Measurements from ENCODE around the gene DHX9. TPM values are rescaled to one million over a fixed set of nuclear protein-coding genes. Genes with fewer than 3 reads are reported as not detected.

DHX9 gene
- polyA plus RNA-seq, 1 donor (not counting 4 experiments of a cell fraction or from before 2014, with no cell fraction given): 199 TPM

- Histone ChIP-seq H3K9me1 (ENCODE audit: control insufficient read depth, extremely low read depth, insufficient read depth, low read length) (no peaks in the 10 kb centered on the region), H3K27ac (ENCODE audit: control insufficient read depth, insufficient read depth, low read length) (no peak overlapping the region), H3K9ac (ENCODE audit: control insufficient read depth, extremely low read depth, insufficient read depth, low read length) (no peak overlapping the region), H3K79me2 (ENCODE audit: control insufficient read depth, insufficient read depth, low read length) (no peaks in the 10 kb centered on the region), H3K9me3 (ENCODE audit: control insufficient read depth, low read depth, low read length) (no peaks in the 10 kb centered on the region), H3K4me2 (ENCODE audit: control insufficient read depth, extremely low read depth, insufficient read depth, low read depth, low read length) (no peak overlapping the region), H2AFZ (ENCODE audit: control insufficient read depth, low read length) (no peak overlapping the region), H3K36me3 (ENCODE audit: control insufficient read depth in 2 of 2, extremely low read depth in 1 of 2, insufficient read depth in 2 of 2, low read length in 2 of 2) (no peaks in the 10 kb centered on the region), H3K27me3 (ENCODE audit: control insufficient read depth, extremely low read depth, insufficient read depth, low read length) (no peaks in the 10 kb centered on the region), H3K4me1 (ENCODE audit: control insufficient read depth, extremely low read depth, insufficient read depth, low read length) (no peaks in the 10 kb centered on the region), H4K20me1 (ENCODE audit: control insufficient read depth, extremely low read depth, insufficient read depth, low read length) (no peaks in the 10 kb centered on the region), H3K4me3 (ENCODE audit: control insufficient read depth in 2 of 3, extremely low read depth in 1 of 3, insufficient read depth in 2 of 3, low read depth in 1 of 3, low read length in 3 of 3) (no peak overlapping the region)
- FAIRE-seq (no peak), DNase-seq (ENCODE audit: low read depth, low spot score) (no peak)
- TF ChIP-seq EZH2 (IDR thresholded peaks at IDR 0.05; ENCODE audit: low read length): no peak
- TF ChIP-seq, protein P1, sequence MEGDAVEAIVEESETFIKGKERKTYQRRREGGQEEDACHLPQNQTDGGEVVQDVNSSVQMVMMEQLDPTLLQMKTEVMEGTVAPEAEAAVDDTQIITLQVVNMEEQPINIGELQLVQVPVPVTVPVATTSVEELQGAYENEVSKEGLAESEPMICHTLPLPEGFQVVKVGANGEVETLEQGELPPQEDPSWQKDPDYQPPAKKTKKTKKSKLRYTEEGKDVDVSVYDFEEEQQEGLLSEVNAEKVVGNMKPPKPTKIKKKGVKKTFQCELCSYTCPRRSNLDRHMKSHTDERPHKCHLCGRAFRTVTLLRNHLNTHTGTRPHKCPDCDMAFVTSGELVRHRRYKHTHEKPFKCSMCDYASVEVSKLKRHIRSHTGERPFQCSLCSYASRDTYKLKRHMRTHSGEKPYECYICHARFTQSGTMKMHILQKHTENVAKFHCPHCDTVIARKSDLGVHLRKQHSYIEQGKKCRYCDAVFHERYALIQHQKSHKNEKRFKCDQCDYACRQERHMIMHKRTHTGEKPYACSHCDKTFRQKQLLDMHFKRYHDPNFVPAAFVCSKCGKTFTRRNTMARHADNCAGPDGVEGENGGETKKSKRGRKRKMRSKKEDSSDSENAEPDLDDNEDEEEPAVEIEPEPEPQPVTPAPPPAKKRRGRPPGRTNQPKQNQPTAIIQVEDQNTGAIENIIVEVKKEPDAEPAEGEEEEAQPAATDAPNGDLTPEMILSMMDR (optimal IDR thresholded peaks at IDR 0.05 in 1 of 3, IDR thresholded peaks at IDR 0.05 in 1 of 3, conservative IDR thresholded peaks at IDR 0.05 in 1 of 3; ENCODE audit: extremely low read depth in 1 of 3, insufficient read depth in 2 of 3, low read length in 3 of 3): no peak
- dilution Hi-C loops (cut with MboI; ENCODE audit: extremely low pct_ligation_motif_present, low sequenced_read_pairs): no loop called here
Measured at GRCh38 chr1:182909578-182909977, 70.4 kb downstream of the DHX9 start.

DNA sequence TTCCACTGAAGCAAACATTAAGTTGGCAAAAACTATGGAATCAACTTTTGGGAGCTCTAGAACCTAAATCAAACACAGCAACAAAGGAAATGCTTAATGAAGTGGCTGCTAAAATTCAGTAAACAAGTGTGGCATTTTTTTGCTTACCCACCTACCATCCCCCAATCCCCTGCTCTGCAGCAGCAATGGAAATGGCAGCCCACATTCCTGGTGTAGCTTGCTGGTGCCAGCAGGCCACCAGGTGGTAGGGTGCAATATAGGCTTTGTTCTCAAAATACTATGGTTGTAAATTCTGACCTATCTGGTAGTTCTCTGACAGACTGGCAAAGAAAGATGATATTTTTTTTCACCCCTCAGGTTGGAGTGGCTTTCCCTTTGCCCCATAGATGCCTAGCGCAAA lies 71.0 kb downstream of the DHX9 start:
- H3K9ac ChIP-seq (ENCODE audit: control insufficient read depth, extremely low read depth, insufficient read depth, low read length): no peak overlapping the region
- no peaks in the 10 kb centered on the region for H3K9me1 ChIP-seq (ENCODE audit: control insufficient read depth, extremely low read depth, insufficient read depth, low read length)
- no peaks in the 10 kb centered on the region for H3K9me3 ChIP-seq (ENCODE audit: control insufficient read depth, low read depth, low read length)
- no peak overlapping the region for H2AFZ ChIP-seq (ENCODE audit: control insufficient read depth, low read length)
- no peak for TF ChIP-seq EZH2 (IDR thresholded peaks at IDR 0.05; ENCODE audit: low read length)
- TF ChIP-seq, protein P1 (optimal IDR thresholded peaks at IDR 0.05 in 1 of 3, IDR thresholded peaks at IDR 0.05 in 1 of 3, conservative IDR thresholded peaks at IDR 0.05 in 1 of 3; ENCODE audit: extremely low read depth in 1 of 3, insufficient read depth in 2 of 3, low read length in 3 of 3): peak in 1 of 3 experiments; percentile 9
- H3K4me1 ChIP-seq (ENCODE audit: control insufficient read depth, extremely low read depth, insufficient read depth, low read length): no peaks in the 10 kb centered on the region
- no peak overlapping the region for H3K4me2 ChIP-seq (ENCODE audit: control insufficient read depth, extremely low read depth, insufficient read depth, low read depth, low read length)
- DNase-seq (ENCODE audit: low read depth, low spot score) (no peak), FAIRE-seq (no peak)
- H3K79me2 ChIP-seq (ENCODE audit: control insufficient read depth, insufficient read depth, low read length): no peaks in the 10 kb centered on the region
- H4K20me1 ChIP-seq (ENCODE audit: control insufficient read depth, extremely low read depth, insufficient read depth, low read length): no peaks in the 10 kb centered on the region
- H3K36me3 ChIP-seq (ENCODE audit: control insufficient read depth in 2 of 2, extremely low read depth in 1 of 2, insufficient read depth in 2 of 2, low read length in 2 of 2): no peaks in the 10 kb centered on the region
- no peak overlapping the region for H3K27ac ChIP-seq (ENCODE audit: control insufficient read depth, insufficient read depth, low read length)
- H3K27me3 ChIP-seq (ENCODE audit: control insufficient read depth, extremely low read depth, insufficient read depth, low read length): no peaks in the 10 kb centered on the region
- no peak overlapping the region for H3K4me3 ChIP-seq (ENCODE audit: control insufficient read depth in 2 of 3, extremely low read depth in 1 of 3, insufficient read depth in 2 of 3, low read depth in 1 of 3, low read length in 3 of 3)
- dilution Hi-C loops (cut with MboI; ENCODE audit: extremely low pct_ligation_motif_present, low sequenced_read_pairs): no loop called here
